Spleen (tissue), 11 donors: Measurements from ENCODE around the gene CFAP57. TPM values are rescaled to one million over a fixed set of nuclear protein-coding genes. Genes with fewer than 3 reads are reported as not detected.

Source experiments
- DNase-seq: peaks from one replicate; pipeline ENCODE4 v3.0.0-alpha.2; 2020
- H3K27ac ChIP-seq, 8 donors: fragments of 200-600 bp; sonication (generic) in 7 of 8; 1 replicate in 4 of 8; 2 replicates in 4 of 8; pipeline versions ENCODE4 v1.5.0 to v1.8.0; 2016 to 2021; ENCODE audit warnings: inconsistent platforms in 4 of 8, mild to moderate bottlenecking in 4 of 8, moderate library complexity in 1 of 8
- H3K27me3 ChIP-seq, 7 donors: fragments of 200-600 bp; sonication (generic) in 6 of 7; replicated peaks in 1 of 7; 1 replicate in 4 of 7; 2 replicates in 3 of 7; pipeline versions ENCODE4 v1.5.0 to v1.8.0; 2016 to 2021; ENCODE audit warnings: inconsistent platforms in 3 of 7, mild to moderate bottlenecking in 1 of 7
- H3K36me3 ChIP-seq, 6 donors: fragments of 200-600 bp; sonication (generic) in 5 of 6; 1 replicate in 4 of 6; 2 replicates in 2 of 6; pipeline versions ENCODE4 v1.5.0 to v1.8.0; 2016 to 2021; ENCODE audit warnings: inconsistent platforms in 2 of 6
- H3K4me1 ChIP-seq, 6 donors: fragments of 200-600 bp; sonication (generic) in 5 of 6; 1 replicate in 3 of 6; 2 replicates in 3 of 6; pipeline versions ENCODE4 v1.5.0 to v1.8.0; 2016 to 2021; ENCODE audit warnings: inconsistent platforms in 3 of 6
- H3K4me3 ChIP-seq, 8 donors: fragments of 200-600 bp; sonication (generic) in 7 of 8; 1 replicate in 4 of 8; 2 replicates in 4 of 8; pipeline versions ENCODE4 v1.5.0 to v1.8.0; 2016 to 2021; ENCODE audit warnings: inconsistent platforms in 4 of 8, mild to moderate bottlenecking in 4 of 8, moderate library complexity in 2 of 8
- H3K9me3 ChIP-seq, 8 donors: fragments of 200-600 bp; sonication (generic) in 7 of 8; 1 replicate in 4 of 8; 2 replicates in 4 of 8; pipeline versions ENCODE4 v1.5.0 to v1.8.0; 2016 to 2021; ENCODE audit warnings: inconsistent platforms in 4 of 8
- POLR2A ChIP-seq, 3 donors: fragments of 450-650 bp; IDR thresholded peaks; one replicate each; pipeline ENCODE4 v1.5.1; 2017; ENCODE audit warnings: antibody characterized with exemption in 3 of 3, mild to moderate bottlenecking in 1 of 3
- POLR2AphosphoS5 ChIP-seq, 3 donors: sonication (generic); formaldehyde crosslinking; IDR thresholded peaks; one replicate each; pipeline ENCODE4 v1.5.1; 2017; ENCODE audit warnings: antibody characterized with exemption in 3 of 3
- WGBS, 5 donors: extraction: QIAGEN DNeasy Blood & Tissue Kit in 3 of 5; methylation state at CpG; one replicate each; pipeline versions ENCODE4 v1.1.5 to v1.1.7; 2013 to 2018; 5-methylcytosine and 5-hydroxymethylcytosine counted together
- intact Hi-C: fragments of 100-400 bp; cut with DNase I; formaldehyde crosslinking; loops from one replicate; pipeline ENCODE4 v1.15.0; 2023; ENCODE audit warnings: low total_unique reads
- polyA plus RNA-seq, 3 donors: library from polyadenylated mRNA; stranded (reverse); fragments of 200-250 nt; gene quantifications; one replicate each; pipeline ENCODE4 v1.2.1, GENCODE V29; 2013
- total RNA-seq, 7 donors: library from RNA; depleted of rRNA in 3 of 7; stranded (reverse); fragments of >200 nt in 3 of 7; fragmentation: NEBNext Ultra II Directional in 4 of 7; extraction: Animal tissue kit (Norgen Biotek cat#: 25700) in 4 of 7; gene quantifications; one replicate each; pipeline versions ENCODE4 v1.1.0 to v1.2.1, GENCODE V29; 2016 to 2021
- TF ChIP-seq, protein P1 (sequence below), 11 experiments: fragments of 200-600 bp in 7 of 11; fragments of 450-650 bp in 4 of 11; sonication (generic) in 4 of 11; IDR thresholded peaks in 8 of 11; conservative IDR thresholded peaks in 3 of 11; 1 replicate in 7 of 11; 2 replicates in 4 of 11; pipeline versions ENCODE4 v1.4.0 to v1.8.0; 2016 to 2021; ENCODE audit warnings: antibody characterized with exemption in 11 of 11, inconsistent platforms in 4 of 11, mild to moderate bottlenecking in 1 of 11
- donor health status: healthy with polysubstance abuse.
- donor health status: DM: no; HTN: no; CAD: no; lungs with moderate emphysema.
- donor health status: DM: no; HTN: no; CAD: no.
- donor health status: Bipolar disorder and iron deficiency.
- donor health status: healthy.
- donor health status: DM: no; HTN: no; CAD: no.
- donor health status: DM: yes; HTN: yes; CAD: no.

Gene CFAP57
- total and polyA plus RNA-seq, 10 donors, result 0.03 to 0.07 (median 0.05) TPM; not detected in 7

GRCh38 chr1:43284065-43284464, 111.9 kb downstream of the CFAP57 start:
- TF ChIP-seq POLR2AphosphoS5 (IDR thresholded peaks at IDR 0.05) (no peak), POLR2A (IDR thresholded peaks at IDR 0.05) (no peak)
- TF ChIP-seq, protein P1, sequence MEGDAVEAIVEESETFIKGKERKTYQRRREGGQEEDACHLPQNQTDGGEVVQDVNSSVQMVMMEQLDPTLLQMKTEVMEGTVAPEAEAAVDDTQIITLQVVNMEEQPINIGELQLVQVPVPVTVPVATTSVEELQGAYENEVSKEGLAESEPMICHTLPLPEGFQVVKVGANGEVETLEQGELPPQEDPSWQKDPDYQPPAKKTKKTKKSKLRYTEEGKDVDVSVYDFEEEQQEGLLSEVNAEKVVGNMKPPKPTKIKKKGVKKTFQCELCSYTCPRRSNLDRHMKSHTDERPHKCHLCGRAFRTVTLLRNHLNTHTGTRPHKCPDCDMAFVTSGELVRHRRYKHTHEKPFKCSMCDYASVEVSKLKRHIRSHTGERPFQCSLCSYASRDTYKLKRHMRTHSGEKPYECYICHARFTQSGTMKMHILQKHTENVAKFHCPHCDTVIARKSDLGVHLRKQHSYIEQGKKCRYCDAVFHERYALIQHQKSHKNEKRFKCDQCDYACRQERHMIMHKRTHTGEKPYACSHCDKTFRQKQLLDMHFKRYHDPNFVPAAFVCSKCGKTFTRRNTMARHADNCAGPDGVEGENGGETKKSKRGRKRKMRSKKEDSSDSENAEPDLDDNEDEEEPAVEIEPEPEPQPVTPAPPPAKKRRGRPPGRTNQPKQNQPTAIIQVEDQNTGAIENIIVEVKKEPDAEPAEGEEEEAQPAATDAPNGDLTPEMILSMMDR (IDR thresholded peaks at IDR 0.05 in 8 of 11, conservative IDR thresholded peaks at IDR 0.05 in 3 of 11), result no peak
- Histone ChIP-seq H3K4me3 (no peak overlapping the region), H3K4me1 (peaks cover 0 to 4% (median 0%) of the 10 kb centered on the region in 6 donors), H3K27ac (no peak overlapping the region), H3K27me3 (no peaks in the 10 kb centered on the region), H3K36me3 (no peaks in the 10 kb centered on the region), H3K9me3 (no peaks in the 10 kb centered on the region)
- WGBS, 5 donors, result 84 to 95% (median 87%) methylated on average over 3 of the region's 3 CpGs
- DNase-seq, result peak; percentile 47
- intact Hi-C loops, result no loop called here

DNA sequence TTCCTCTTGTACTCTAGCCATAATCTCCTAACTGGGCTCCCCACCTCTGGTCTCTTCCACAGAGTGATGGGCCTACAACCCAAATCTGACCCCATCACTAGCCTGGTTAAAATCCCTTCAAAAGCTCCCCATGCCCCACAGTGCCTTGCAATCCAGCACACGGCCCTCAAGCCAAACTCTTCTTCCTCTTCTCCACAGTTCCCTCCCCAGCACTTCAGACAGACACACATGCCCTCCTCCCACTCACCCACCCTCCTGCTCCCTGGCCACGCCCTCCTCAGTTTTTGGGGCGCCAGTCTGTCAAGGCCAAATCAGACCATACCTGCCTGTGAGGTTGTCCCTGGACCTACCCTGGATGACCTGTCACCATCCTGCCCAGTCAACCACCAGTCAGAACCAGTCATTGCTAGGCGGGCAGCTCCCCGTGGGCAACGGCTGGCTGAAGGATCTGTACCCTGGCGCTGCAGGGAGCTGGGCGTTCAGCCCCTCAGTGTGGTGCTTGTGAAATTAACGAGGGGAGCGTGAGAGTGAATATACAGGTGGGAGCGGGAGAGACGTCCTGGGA, 112.5 kb downstream of the CFAP57 start:
- Histone ChIP-seq H3K27ac (no peak overlapping the region), H3K4me1 (peaks cover 0 to 4% (median 0%) of the 10 kb centered on the region in 6 donors), H3K27me3 (no peaks in the 10 kb centered on the region), H3K36me3 (no peaks in the 10 kb centered on the region), H3K4me3 (no peak overlapping the region), H3K9me3 (no peaks in the 10 kb centered on the region)
- intact Hi-C loops, result no loop called here
- TF ChIP-seq, protein P1 (IDR thresholded peaks at IDR 0.05 in 8 of 11, conservative IDR thresholded peaks at IDR 0.05 in 3 of 11), result no peak
- TF ChIP-seq POLR2A (IDR thresholded peaks at IDR 0.05), result no peak
- no peak for TF ChIP-seq POLR2AphosphoS5 (IDR thresholded peaks at IDR 0.05)
- WGBS, 5 donors, result 79 to 92% (median 84%) methylated on average over 12 of the region's 12 CpGs
- peak; percentile 37 for DNase-seq

DNA sequence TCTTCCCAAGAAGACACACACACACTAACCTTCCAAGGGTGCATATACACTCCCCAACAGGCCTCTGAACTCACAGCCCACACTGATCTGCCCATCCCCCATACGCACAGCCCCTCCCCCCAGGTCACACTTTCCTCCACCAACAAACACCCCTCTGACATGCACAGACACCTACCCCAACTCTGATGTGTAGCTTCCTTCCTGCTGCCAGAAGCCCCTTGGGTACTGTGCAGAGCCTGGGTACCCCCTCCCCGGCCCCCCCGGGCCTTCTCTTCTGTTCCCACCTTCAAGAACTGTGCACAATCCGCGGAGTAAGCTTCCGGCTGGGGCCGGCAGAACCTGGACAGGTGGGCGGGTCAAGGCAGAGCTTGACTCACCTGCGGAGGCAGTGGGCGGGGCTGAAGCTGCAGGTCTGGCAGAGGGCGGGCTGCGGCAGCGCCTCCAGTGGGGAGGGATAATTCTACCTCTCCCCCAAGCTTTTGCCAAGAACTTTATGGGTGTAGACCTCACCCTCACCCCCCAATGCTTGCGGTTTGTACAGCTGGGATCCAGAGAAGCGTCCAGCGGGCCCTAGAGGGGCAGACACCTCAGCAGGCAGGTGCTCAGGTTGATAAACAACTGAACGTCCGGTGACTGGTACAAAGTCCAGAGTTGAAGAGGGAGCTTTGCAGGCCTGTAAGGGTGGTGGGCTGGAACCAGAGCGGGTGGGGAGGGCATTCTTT, 113.3 kb downstream of the CFAP57 start, which contains the start of gene C1orf210:
Gene C1orf210 (minus strand): TSS at position 313 of the 722 bp plus-strand sequence. CDS start 2,311 bp downstream, outside the sequence.
- Histone ChIP-seq H3K27me3 (no peaks in the 10 kb centered on the region), H3K4me1 (peaks cover 0 to 3% (median 0%) of the 10 kb centered on the region in 6 donors), H3K4me3 (no peak within 1 kb of the TSS), H3K9me3 (no peaks in the 10 kb centered on the region), H3K27ac (no peak within 1 kb of the TSS), H3K36me3 (no peaks in the 10 kb centered on the region)
- TF ChIP-seq POLR2A (IDR thresholded peaks at IDR 0.05), result no peak
- TF ChIP-seq POLR2AphosphoS5 (IDR thresholded peaks at IDR 0.05), result no peak
- TF ChIP-seq, protein P1 (IDR thresholded peaks at IDR 0.05 in 8 of 11, conservative IDR thresholded peaks at IDR 0.05 in 3 of 11), result no peak
- DNase-seq, result peak; percentile 67
- WGBS, 5 donors, result 69 to 85% (median 81%) methylated on average over 15 to 19 of the region's 19 CpGs
- intact Hi-C loops, result no loop called here

DNA sequence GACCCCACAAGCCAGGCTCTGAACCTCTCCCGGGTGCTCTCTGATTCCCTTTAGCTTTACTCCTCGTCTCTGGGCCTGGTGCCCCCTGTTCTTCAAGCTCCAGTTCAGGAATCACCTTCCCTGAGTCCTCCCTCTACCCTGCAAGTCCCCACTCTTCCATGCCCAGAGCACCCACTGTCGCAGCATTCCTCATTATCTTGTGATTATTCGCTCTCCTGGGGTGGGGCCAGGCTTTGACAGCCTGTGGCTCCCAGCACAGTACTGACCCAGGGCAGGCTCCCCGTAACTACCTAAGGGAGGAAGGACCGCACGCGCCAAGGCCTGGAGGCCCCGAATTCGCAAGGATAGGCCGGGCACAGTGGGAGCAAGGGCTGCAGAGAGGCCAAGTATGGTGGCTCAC, 114.0 kb downstream of the CFAP57 start:
- Histone ChIP-seq H3K9me3 (no peaks in the 10 kb centered on the region), H3K27me3 (no peaks in the 10 kb centered on the region), H3K36me3 (no peaks in the 10 kb centered on the region), H3K4me1 (no peaks in the 10 kb centered on the region), H3K4me3 (no peak overlapping the region), H3K27ac (no peak overlapping the region)
- peak; percentile 51 for DNase-seq
- WGBS, 5 donors, result 92 to 97% (median 94%) methylated on average over 10 to 11 of the region's 11 CpGs
- TF ChIP-seq, protein P1 (IDR thresholded peaks at IDR 0.05 in 8 of 11, conservative IDR thresholded peaks at IDR 0.05 in 3 of 11), result no peak
- TF ChIP-seq POLR2AphosphoS5 (IDR thresholded peaks at IDR 0.05) (no peak), POLR2A (IDR thresholded peaks at IDR 0.05) (no peak)
- intact Hi-C loops, result no loop called here
